ENCODE data around the gene FAM169A.
"Not testable (repeated sequence)": the region's sequence is repeated elsewhere in the genome, so short reads cannot be mapped to it uniquely, and the experiment has no call there.

FAM169A gene

GRCh38 chr5:74895906-74896305 lies 29.7 kb upstream of the FAM169A start:
- no peak overlapping the region for H3K4me3 ChIP-seq (ENCODE audit: low read length)
- peak; percentile 75 for DNase-seq (ENCODE audit: low read depth)
- no peak for TF ChIP-seq CTCF (IDR thresholded peaks at IDR 0.05; ENCODE audit: insufficient read depth, low read depth, low read length, missing control alignments)

- DNase-seq (ENCODE audit: low read depth) = no peak
- no peak overlapping the region for H3K4me3 ChIP-seq (ENCODE audit: low read length)
- no peak for TF ChIP-seq CTCF (IDR thresholded peaks at IDR 0.05; ENCODE audit: insufficient read depth, low read depth, low read length, missing control alignments)
Observed at GRCh38 chr5:74894351-74894750, 28.2 kb upstream of the FAM169A start.

GRCh38 chr5:74892921-74893320 lies 26.7 kb upstream of the FAM169A start:
- peak; percentile 55 for DNase-seq (ENCODE audit: low read depth)
- no peak for TF ChIP-seq CTCF (IDR thresholded peaks at IDR 0.05; ENCODE audit: insufficient read depth, low read depth, low read length, missing control alignments)
- H3K4me3 ChIP-seq (ENCODE audit: low read length) = no peak overlapping the region

GRCh38 chr5:74889523-74890105 lies 23.4 kb upstream of the FAM169A start:
- DNase-seq (ENCODE audit: low read depth) = no peak
- H3K4me3 ChIP-seq (ENCODE audit: low read length) = no peak overlapping the region
- no peak for TF ChIP-seq CTCF (IDR thresholded peaks at IDR 0.05; ENCODE audit: insufficient read depth, low read depth, low read length, missing control alignments)

- no peak overlapping the region for H3K4me3 ChIP-seq (ENCODE audit: low read length)
- no peak for TF ChIP-seq CTCF (IDR thresholded peaks at IDR 0.05; ENCODE audit: insufficient read depth, low read depth, low read length, missing control alignments)
- no peak for DNase-seq (ENCODE audit: low read depth)
Observed at GRCh38 chr5:74888117-74888516, 21.9 kb upstream of the FAM169A start.

GRCh38 chr5:74885170-74885569 lies 19.0 kb upstream of the FAM169A start:
- no peak for DNase-seq (ENCODE audit: low read depth)
- no peak overlapping the region for H3K4me3 ChIP-seq (ENCODE audit: low read length)
- no peak for TF ChIP-seq CTCF (IDR thresholded peaks at IDR 0.05; ENCODE audit: insufficient read depth, low read depth, low read length, missing control alignments)

GRCh38 chr5:74882379-74883134 lies 16.4 kb upstream of the FAM169A start:
- DNase-seq (ENCODE audit: low read depth); H3K4me3 ChIP-seq (ENCODE audit: low read length): not testable (repeated sequence)

Data from epithelial cell of esophagus (primary cell).